Motor neuron (in vitro differentiated cells): ENCODE data around the gene S100A4. TPM values are rescaled to one million over a fixed set of nuclear protein-coding genes. Genes with fewer than 3 reads are reported as not detected.

Source experiments
- ATAC-seq, 8 experiments: fragments of 200-7000 bp; cut with Tn5 transposase; replicated peaks in 6 of 8; 2 replicates each; pipeline ENCODE4 v1.8.0; 2021; ENCODE audit warnings: mild to moderate bottlenecking in 8 of 8, moderate library complexity in 8 of 8
- H3K27ac ChIP-seq, 2 donors: fragments of 250-450 bp; sonication (Bioruptor Pico); 2 replicates each; pipeline ENCODE4 v1.9.0; 2021; ENCODE audit warnings: antibody characterized with exemption in 2 of 2, mild to moderate bottlenecking in 2 of 2, moderate library complexity in 1 of 2
- H3K4me1 ChIP-seq, 2 donors: fragments of 250-450 bp; sonication (Bioruptor Pico); replicated peaks in 1 of 2; 2 replicates each; pipeline ENCODE4 v1.6.1; 2021; ENCODE audit warnings: antibody characterized with exemption in 2 of 2, mild to moderate bottlenecking in 2 of 2, moderate library complexity in 1 of 2
- H3K4me3 ChIP-seq, 5 donors: fragments of 250-450 bp; sonication (Bioruptor Pico); 2 replicates each; pipeline ENCODE4 v1.9.0; 2021; ENCODE audit warnings: antibody characterized with exemption in 5 of 5, mild to moderate bottlenecking in 5 of 5, moderate library complexity in 4 of 5
- WGBS, 10 experiments: fragments of 450-650 bp; shearing (Covaris generic); methylation state at CpG; one replicate each; pipeline ENCODE4 v1.0.0; 2022; 5-methylcytosine and 5-hydroxymethylcytosine counted together
- in situ Hi-C, 9 experiments: fragments of 400-800 bp; cut with MboI; loops; one replicate each; pipeline ENCODE4 v1.15.0; 2021; ENCODE audit warnings: low sequenced_read_pairs in 9 of 9, low pct_unique_long_range_greater_than_20kb in 2 of 9; ENCODE audit not compliant: unreplicated experiment in 9 of 9
- total RNA-seq, 8 experiments: library from RNA; unstranded; fragments of 300-600 nt; gene quantifications; 2 replicates each; pipeline versions ENCODE4 v1.2.3 to v1.2.4, GENCODE V29; 2022

The S100A4 gene
- total RNA-seq, 8 experiments from 2014 or later, result 0.93 to 1,152 (median 3.7) TPM

- Histone ChIP-seq H3K4me3 (no peak overlapping the region), H3K4me1 (no peaks in the 10 kb centered on the region), H3K27ac (no peak overlapping the region)
- no peak for ATAC-seq
- 50 to 100% (median 88%) methylated on average over 1 of the region's 1 CpG; no CpG with 5 or more reads in 5 of the 10 experiments for WGBS, 10 experiments
- in situ Hi-C loops, result loop anchor here in 6 of 9 experiments (10.0 to 25.0 kb wide), 5 partner anchors 59 to 482 kb away; partner anchors contain the start of genes JTB (in 5 of the 6), RAB13 (in 5 of the 6), RPS27 (in 5 of the 6) and CHTOP (in 3 of the 6)
Measured at GRCh38 chr1:153505576-153505975, 40.0 kb downstream of the S100A4 start.

- no peak overlapping the region for H3K27ac ChIP-seq
- no peaks in the 10 kb centered on the region for H3K4me1 ChIP-seq
- 26 to 89% (median 64%) methylated on average over 1 to 3 of the region's 3 CpGs; no CpG with 5 or more reads in 4 of the 10 experiments for WGBS, 10 experiments
- H3K4me3 ChIP-seq, result no peak overlapping the region
- no peak for ATAC-seq
- in situ Hi-C loops, result loop anchor here in 6 of 9 experiments (10.0 to 25.0 kb wide), 5 partner anchors 61 to 484 kb away; partner anchors contain the start of genes JTB (in 5 of the 6), RAB13 (in 5 of the 6), RPS27 (in 5 of the 6) and CHTOP (in 3 of the 6)
Measured at GRCh38 chr1:153503766-153504165, 41.8 kb downstream of the S100A4 start.

- ATAC-seq, result no peak
- in situ Hi-C loops, result loop anchor here in 4 of 9 experiments (10.0 to 25.0 kb wide), 2 partner anchors 136 to 144 kb away; partner anchors contain the start of gene S100A9 (in 4 of the 4)
- H3K4me3 ChIP-seq, result no peak overlapping the region
- H3K27ac ChIP-seq, result no peak overlapping the region
- H3K4me1 ChIP-seq, result peaks cover 0 to 3% of the 10 kb centered on the region in 2 donors
- whole genome bisulfite sequencing, 10 experiments, result 0 to 40% (median 16%) methylated on average over 1 to 2 of the region's 2 CpGs; no CpG with 5 or more reads in 2 of the 10 experiments
Measured at GRCh38 chr1:153498746-153499145, 46.9 kb downstream of the S100A4 start.

GRCh38 chr1:153495536-153495935, 50.1 kb downstream of the S100A4 start:
- no peak overlapping the region for H3K27ac ChIP-seq
- in situ Hi-C loops, result loop anchor here in 4 of 9 experiments (10.0 to 25.0 kb wide), 2 partner anchors 133 to 141 kb away; partner anchors contain the start of gene S100A9 (in 4 of the 4)
- no peak overlapping the region for H3K4me3 ChIP-seq
- WGBS, 10 experiments, result 0 to 100% (median 84%) methylated on average over 1 to 3 of the region's 6 CpGs; no CpG with 5 or more reads in 4 of the 10 experiments
- peaks cover 0 to 9% of the 10 kb centered on the region in 2 donors for H3K4me1 ChIP-seq
- peak in 4 of 8 experiments; percentile 8 to 15 (median 12) for ATAC-seq

- in situ Hi-C loops, result loop anchor here in 4 of 9 experiments (10.0 to 25.0 kb wide), 2 partner anchors 133 to 140 kb away; partner anchors contain the start of gene S100A9 (in 4 of the 4)
- H3K4me3 ChIP-seq, result no peak overlapping the region
- peaks cover 0 to 9% of the 10 kb centered on the region in 2 donors for H3K4me1 ChIP-seq
- no peak overlapping the region for H3K27ac ChIP-seq
- ATAC-seq, result peak; percentile 38 to 95 (median 78)
- WGBS, 10 experiments, result 0 to 80% (median 50%) methylated on average over 1 to 5 of the region's 6 CpGs; no CpG with 5 or more reads in 1 of the 10 experiments
Measured at GRCh38 chr1:153494976-153495535, 50.5 kb downstream of the S100A4 start.

Other genes with a start within 250 kb of the S100A4 start
- gene PGLYRP3, start 232.9 kb downstream of the S100A4 start, total RNA-seq, result not detected
- under 1 TPM in 2 of 8 experiments, not detected in 6; 0.17 to 0.66 TPM for gene PGLYRP4, start 197.0 kb downstream of the S100A4 start, total RNA-seq
- gene S100A9, start 188.0 kb downstream of the S100A4 start, total RNA-seq, result under 1 TPM in 1 of 8 experiments, not detected in 7; 0.71 TPM
- gene S100A12, start 170.2 kb downstream of the S100A4 start, total RNA-seq, result not detected
- 100 to 1,000 TPM in 1 of 8 experiments, 10 to 100 TPM in 1, under 1 TPM in 2, not detected in 4; 0.29 to 281 (median 8.6) TPM for gene S100A8, start 154.7 kb downstream of the S100A4 start, total RNA-seq
- under 1 TPM in 5 of 8 experiments, not detected in 3; 0.10 to 0.66 (median 0.14) TPM for gene S100A7A, start 129.3 kb downstream of the S100A4 start, total RNA-seq
- not detected for gene S100A7, start 85.2 kb downstream of the S100A4 start, total RNA-seq
- 1,000 to 10,000 TPM in 1 of 8 experiments, 100 to 1,000 TPM in 2, 1 to 10 TPM in 4, under 1 TPM in 1; 0.49 to 2,482 (median 5.7) TPM for gene S100A6, start 9.8 kb downstream of the S100A4 start, total RNA-seq
- gene S100A5, start 4.9 kb downstream of the S100A4 start, total RNA-seq, result not detected
- 1 to 10 TPM in 2 of 8 experiments, under 1 TPM in 3, not detected in 3; 0.36 to 4.1 (median 1.00) TPM for gene S100A3, start 3.5 kb upstream of the S100A4 start, total RNA-seq
- gene S100A2, start 20.0 kb upstream of the S100A4 start, total RNA-seq, result 1 to 10 TPM in 4 of 8 experiments, under 1 TPM in 2, not detected in 2; 0.23 to 4.5 (median 1.5) TPM
- 100 to 1,000 TPM in 1 of 8 experiments, 10 to 100 TPM in 1, 1 to 10 TPM in 6; 2.0 to 108 (median 7.0) TPM for gene S100A16, start 67.3 kb upstream of the S100A4 start, total RNA-seq
- under 1 TPM in 5 of 8 experiments, not detected in 3; 0.11 to 0.66 (median 0.59) TPM for gene S100A14, start 70.5 kb upstream of the S100A4 start, total RNA-seq
- gene S100A13, start 81.7 kb upstream of the S100A4 start, total RNA-seq, result 100 to 1,000 TPM in 2 of 8 experiments, 10 to 100 TPM in 6; 44.1 to 224 (median 59.6) TPM
- 1 to 10 TPM in 5 of 8 experiments, under 1 TPM in 3; 0.38 to 3.7 (median 1.5) TPM for gene S100A1, start 82.6 kb upstream of the S100A4 start, total RNA-seq
- 100 to 1,000 TPM in 4 of 8 experiments, 10 to 100 TPM in 4; 29.9 to 136 (median 99.2) TPM for gene CHTOP, start 88.3 kb upstream of the S100A4 start, total RNA-seq
- 10 to 100 TPM; 36.1 to 93.5 (median 53.3) TPM for gene SNAPIN, start 112.9 kb upstream of the S100A4 start, total RNA-seq
- 100 to 1,000 TPM; 116 to 542 (median 228) TPM for gene ILF2, start 125.2 kb upstream of the S100A4 start, total RNA-seq
- under 1 TPM in 7 of 8 experiments, not detected in 1; 0.27 to 0.85 (median 0.64) TPM for gene NPR1, start 132.9 kb upstream of the S100A4 start, total RNA-seq
- gene INTS3, start 182.2 kb upstream of the S100A4 start, total RNA-seq, result 10 to 100 TPM; 33.0 to 70.4 (median 44.9) TPM
- 10 to 100 TPM in 5 of 8 experiments, 1 to 10 TPM in 3; 5.0 to 49.7 (median 15.3) TPM for gene SLC27A3, start 229.6 kb upstream of the S100A4 start, total RNA-seq